NT2/D1 (cell line): ENCODE results near the gene DDX31.

ENCODE experiments used
- DNase-seq: peaks from one replicate; pipeline ENCODE4 v3.0.0-alpha.2; 2011; ENCODE audit warnings: low read depth, low spot score
- H3K27me3 ChIP-seq: 2 replicates; pipeline ENCODE4 v1.6.0; 2011; ENCODE audit warnings: mild to moderate bottlenecking; ENCODE audit not compliant: insufficient read length, insufficient read depth
- H3K36me3 ChIP-seq: 2 replicates; pipeline ENCODE4 v1.6.1; 2011; ENCODE audit warnings: mild to moderate bottlenecking, low read length, mixed read lengths; ENCODE audit not compliant: insufficient read depth, insufficient read length
- H3K4me1 ChIP-seq: 2 replicates; pipeline ENCODE4 v1.5.1; 2011; ENCODE audit not compliant: insufficient read depth, insufficient read length
- H3K4me3 ChIP-seq: 2 replicates; pipeline ENCODE4 v1.5.1; 2011; ENCODE audit warnings: low read depth; ENCODE audit not compliant: insufficient read length
- H3K9ac ChIP-seq: 2 replicates; pipeline ENCODE4 v1.6.0; 2011; ENCODE audit warnings: low read depth; ENCODE audit not compliant: insufficient read length
- H3K9me3 ChIP-seq: 2 replicates; pipeline ENCODE4 v1.5.1; 2011; ENCODE audit warnings: mild to moderate bottlenecking, low read length; ENCODE audit not compliant: insufficient read depth
- SUZ12 ChIP-seq: IDR thresholded peaks from 2 replicates; pipeline ENCODE4 v1.6.1; 2011; ENCODE audit not compliant: insufficient read length, insufficient read depth; ENCODE audit errors: extremely low read depth
- YY1 ChIP-seq: IDR thresholded peaks from 2 replicates; pipeline ENCODE4 v1.6.1; 2011; ENCODE audit not compliant: insufficient read length, insufficient read depth
- ZNF274 ChIP-seq: IDR thresholded peaks from 2 replicates; pipeline ENCODE4 v1.6.1; 2011; ENCODE audit warnings: mild to moderate bottlenecking, low read depth, low read length

DDX31 gene

GRCh38 chr9:132674485-132674884 is 4.7 kb upstream of the DDX31 start:
- Histone ChIP-seq H3K9me3 (peaks cover 10% of the 10 kb centered on the region; the same call in 1 of the 2 replicates), H3K4me1 (no peaks in the 10 kb centered on the region), H3K36me3 (peaks cover 38% of the 10 kb centered on the region), H3K4me3 (no peak overlapping the region), H3K9ac (no peak overlapping the region), H3K27me3 (no peaks in the 10 kb centered on the region)
- TF ChIP-seq YY1 (no peak), SUZ12 (no peak), ZNF274 (no peak)
- no peak for DNase-seq

GRCh38 chr9:132673355-132673754 is 3.6 kb upstream of the DDX31 start:
- Histone ChIP-seq H3K9me3 (peaks cover 10% of the 10 kb centered on the region; the same call in 1 of the 2 replicates), H3K36me3 (peaks cover 27% of the 10 kb centered on the region)

GRCh38 chr9:132672413-132672690 is 2.6 kb upstream of the DDX31 start:
- TF ChIP-seq SUZ12 (no peak), ZNF274 (no peak), YY1 (no peak)
- H3K36me3 ChIP-seq = peaks cover 26% of the 10 kb centered on the region
- H3K4me3 ChIP-seq = no peak overlapping the region
- no peaks in the 10 kb centered on the region for H3K4me1 ChIP-seq
- no peak overlapping the region for H3K9ac ChIP-seq
- H3K27me3 ChIP-seq = no peaks in the 10 kb centered on the region
- DNase-seq = no peak
- peaks cover 10% of the 10 kb centered on the region; the same call in 1 of the 2 replicates for H3K9me3 ChIP-seq

More at GRCh38 chr9:132673355-132673754, 3.6 kb upstream of the DDX31 start:
- no peak for DNase-seq
- TF ChIP-seq SUZ12 (no peak), YY1 (no peak)
- H3K9ac ChIP-seq = no peak overlapping the region
- no peaks in the 10 kb centered on the region for H3K27me3 ChIP-seq
- no peaks in the 10 kb centered on the region for H3K4me1 ChIP-seq
- H3K4me3 ChIP-seq = no peak overlapping the region

- no peak for DNase-seq
- H3K36me3 ChIP-seq = peaks cover 23% of the 10 kb centered on the region
- H3K4me3 ChIP-seq = peak overlapping the region; percentile 100
- H3K4me1 ChIP-seq = no peaks in the 10 kb centered on the region
- H3K9me3 ChIP-seq = peaks cover 10% of the 10 kb centered on the region; the same call in 1 of the 2 replicates
- H3K9ac ChIP-seq = peak overlapping the region; percentile 99
- no peaks in the 10 kb centered on the region for H3K27me3 ChIP-seq
- TF ChIP-seq SUZ12 = no peak
- no peak for TF ChIP-seq YY1
- TF ChIP-seq ZNF274 = no peak
Observed at GRCh38 chr9:132671620-132672412, 2.0 kb upstream of the DDX31 start.

GRCh38 chr9:132670457-132671391 is 941 bp upstream of the DDX31 start, which contains the start of gene GTF3C4:
Gene GTF3C4, plus strand, starts transcription at chr9:132670464. Its CDS starts 135 bp downstream, at chr9:132670599.
- Histone ChIP-seq H3K9me3 (peaks cover 10% of the 10 kb centered on the region; the same call in 1 of the 2 replicates), H3K9ac (peak within 1 kb of the TSS; percentile 99), H3K4me3 (peak within 1 kb of the TSS; percentile 100), H3K4me1 (no peaks in the 10 kb centered on the region), H3K36me3 (peaks cover 33% of the 10 kb centered on the region), H3K27me3 (no peaks in the 10 kb centered on the region)
- no peak for DNase-seq
- TF ChIP-seq YY1 (no peak), SUZ12 (no peak), ZNF274 (no peak)

- no peaks in the 10 kb centered on the region for H3K27me3 ChIP-seq
- peak overlapping the region; percentile 100 for H3K4me3 ChIP-seq
- peaks cover 3% of the 10 kb centered on the region for H3K4me1 ChIP-seq
- peaks cover 19% of the 10 kb centered on the region; the same call in 1 of the 2 replicates for H3K9me3 ChIP-seq
- peak overlapping the region; percentile 99 for H3K9ac ChIP-seq
- peak; percentile 68 for DNase-seq
- TF ChIP-seq YY1 = no peak
- TF ChIP-seq ZNF274 = no peak
- no peak for TF ChIP-seq SUZ12
- peaks cover 47% of the 10 kb centered on the region for H3K36me3 ChIP-seq
Observed at GRCh38 chr9:132669319-132669697, 475 bp downstream of the DDX31 start.
